Measurements from ENCODE around the gene USP32.

DNA sequence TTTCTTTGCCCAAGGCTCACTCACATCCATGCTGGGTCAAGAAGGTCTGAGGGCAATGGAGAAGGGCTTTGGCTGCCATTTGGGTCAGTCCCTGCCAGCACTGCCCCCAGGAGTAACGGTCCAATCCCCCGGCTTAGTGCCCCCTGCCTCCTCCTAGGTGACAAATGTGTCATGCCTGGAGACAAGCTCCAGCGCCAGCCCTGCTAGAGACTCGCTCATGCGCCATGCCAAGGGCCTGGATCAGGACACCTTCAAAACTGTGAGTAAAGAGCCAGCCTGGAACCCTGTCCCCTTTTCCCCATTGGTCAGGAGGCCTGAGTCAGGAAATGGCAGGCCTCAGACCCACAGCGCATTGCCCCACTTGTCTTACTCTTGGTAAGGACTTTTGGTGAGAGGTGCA is 33.7 kb upstream of the USP32 start:
- no peak for TF ChIP-seq BRCA1 (IDR thresholded peaks at IDR 0.05; ENCODE audit: low read depth, low read length)
- no peak for TF ChIP-seq CTCF (IDR thresholded peaks at IDR 0.05 in 2 of 3, conservative IDR thresholded peaks at IDR 0.05 in 1 of 3; ENCODE audit: control insufficient read depth in 2 of 3, extremely low read depth in 1 of 3, insufficient read depth in 1 of 3, low read depth in 3 of 3, low read length in 3 of 3)
- TF ChIP-seq LARP7 (IDR thresholded peaks at IDR 0.05): no peak
- no peak for TF ChIP-seq POLR2AphosphoS5 (IDR thresholded peaks at IDR 0.05; ENCODE audit: low read length)
- TF ChIP-seq MYC (IDR thresholded peaks at IDR 0.05; ENCODE audit: insufficient read depth, insufficient read length, insufficient replicate concordance, low read length, severe bottlenecking): no peak
- TF ChIP-seq ZNF274 (IDR thresholded peaks at IDR 0.05; ENCODE audit: insufficient read depth, insufficient read length): no peak
- no peak for TF ChIP-seq ASH2L (IDR thresholded peaks at IDR 0.05; ENCODE audit: borderline replicate concordance, low read depth)
- no peak for TF ChIP-seq ZNF384 (IDR thresholded peaks at IDR 0.05; ENCODE audit: borderline replicate concordance, low read depth, low read length)
- TF ChIP-seq, protein P1, sequence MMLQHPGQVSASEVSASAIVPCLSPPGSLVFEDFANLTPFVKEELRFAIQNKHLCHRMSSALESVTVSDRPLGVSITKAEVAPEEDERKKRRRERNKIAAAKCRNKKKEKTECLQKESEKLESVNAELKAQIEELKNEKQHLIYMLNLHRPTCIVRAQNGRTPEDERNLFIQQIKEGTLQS (IDR thresholded peaks at IDR 0.05; ENCODE audit: borderline replicate concordance, extremely low read depth, low read depth, low read length): no peak
- no peak for TF ChIP-seq GABPA (IDR thresholded peaks at IDR 0.05; ENCODE audit: low read depth)

Data from GM12878 (cell line).